Stimulated activated CD4-positive, alpha-beta T cell treated with anti-CD3 and anti-CD28 coated beads, Interleukin-12 subunit alpha, Interleukin-12 subunit beta, amount 100 ng/mL, for 4 hours (primary cell): ENCODE results near the gene SPPL3.

Experiments
- DNase-seq: peaks from one replicate; pipeline ENCODE4 v3.0.0-alpha.2; 2020

SPPL3 gene

DNA sequence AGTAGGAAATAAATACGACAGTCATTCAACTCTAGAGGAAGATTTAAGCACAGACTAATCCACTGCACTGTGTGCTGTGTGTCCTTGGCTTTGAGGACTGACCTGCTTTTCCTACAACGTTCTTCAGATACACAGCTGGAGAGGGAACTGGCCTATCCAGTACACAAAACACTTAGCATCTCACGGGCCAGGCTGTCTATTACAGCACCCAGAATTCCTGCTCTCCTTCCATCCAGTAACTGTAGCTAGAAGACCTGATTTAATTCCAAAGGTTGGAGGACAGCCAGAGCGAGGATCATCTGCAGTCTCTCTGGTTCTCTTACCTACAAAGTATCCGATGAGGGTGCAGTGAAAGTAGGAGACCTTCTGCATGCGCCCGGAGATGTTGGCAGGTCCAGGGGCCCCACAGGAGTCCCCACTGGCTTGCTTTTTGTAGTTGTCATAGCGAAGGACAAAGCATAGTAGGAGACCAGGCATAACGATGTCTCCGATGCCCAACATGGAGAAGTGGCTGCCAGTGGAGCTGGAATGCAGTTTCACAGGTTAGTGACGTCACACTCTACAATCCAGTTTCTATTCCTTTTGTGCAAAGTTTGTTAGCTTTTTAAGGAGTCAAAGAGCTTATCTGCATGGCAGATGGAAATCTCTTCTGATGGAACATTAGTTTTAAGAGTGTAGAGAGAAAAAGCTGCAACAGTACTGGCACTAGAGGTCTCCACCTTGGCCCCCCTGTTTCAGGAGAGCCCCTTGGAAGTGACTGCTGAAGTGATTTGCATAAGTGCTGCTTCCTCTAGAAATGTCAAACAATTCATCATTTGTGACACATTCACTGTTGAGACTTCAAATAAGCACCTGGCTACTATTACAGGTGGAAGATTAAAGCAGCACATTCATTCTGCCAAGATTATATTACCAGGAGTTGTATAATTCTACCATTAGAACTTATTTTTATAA, 136.8 kb downstream of the SPPL3 start:
- DNase-seq, result no peak

DNA sequence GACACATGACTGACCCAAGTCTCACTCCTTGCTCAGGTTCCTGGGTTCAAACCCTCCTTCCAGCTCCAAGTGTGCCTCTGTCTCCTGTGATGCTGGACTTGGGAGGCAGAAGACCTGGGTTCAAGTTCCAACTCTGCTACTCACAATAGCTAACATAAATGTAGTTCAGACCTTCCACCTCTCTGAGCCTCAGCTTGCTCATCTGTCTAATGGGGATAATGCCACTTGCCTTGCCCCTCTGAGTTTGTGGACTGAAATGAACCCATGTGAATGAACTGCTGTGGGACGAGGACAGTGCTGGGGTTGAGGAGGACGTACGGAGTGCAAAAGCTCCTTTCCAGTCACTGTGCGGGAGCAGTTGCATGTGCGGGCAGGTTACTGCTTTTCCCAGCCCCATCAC, 137.6 kb downstream of the SPPL3 start:
- no peak for DNase-seq

DNA sequence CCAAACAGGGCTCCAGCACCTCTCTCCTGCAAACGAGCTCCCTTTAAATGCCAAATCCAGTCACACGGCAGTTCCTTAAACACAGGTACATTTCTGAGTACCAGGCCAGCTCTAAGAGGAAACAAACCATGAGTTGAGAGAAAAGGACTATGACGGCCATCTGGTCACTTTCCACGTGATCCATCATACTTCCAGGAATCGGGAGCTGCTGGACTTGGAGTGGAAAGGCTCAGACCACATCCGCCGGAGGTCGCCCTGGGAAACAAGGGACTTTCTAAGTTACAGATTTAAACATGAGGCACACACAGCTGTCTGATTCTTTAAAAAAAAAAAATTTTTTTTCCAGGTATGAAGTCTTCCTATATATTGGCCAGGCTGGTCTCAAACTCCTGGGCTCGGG, 139.3 kb downstream of the SPPL3 start:
- no peak for DNase-seq

DNA sequence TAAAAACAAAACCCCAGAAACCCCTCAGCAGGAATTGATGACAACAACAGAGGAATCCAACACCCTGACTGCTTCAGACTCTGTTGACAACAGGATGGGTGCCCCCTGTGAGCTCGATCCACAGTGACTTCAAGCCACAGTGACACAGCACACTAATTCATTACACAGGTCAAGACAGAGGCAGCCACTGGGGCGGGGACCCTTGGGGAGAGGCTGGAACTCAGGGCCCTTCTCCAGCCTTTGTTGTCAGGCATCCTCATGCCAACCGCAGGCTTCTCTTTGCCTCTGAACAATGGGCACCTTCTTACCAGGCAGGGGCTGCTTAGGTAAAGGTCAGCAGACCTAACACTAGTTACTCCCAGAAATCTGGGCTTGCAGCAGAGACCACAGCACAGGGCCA, 140.9 kb downstream of the SPPL3 start:
- no peak for DNase-seq

DNA sequence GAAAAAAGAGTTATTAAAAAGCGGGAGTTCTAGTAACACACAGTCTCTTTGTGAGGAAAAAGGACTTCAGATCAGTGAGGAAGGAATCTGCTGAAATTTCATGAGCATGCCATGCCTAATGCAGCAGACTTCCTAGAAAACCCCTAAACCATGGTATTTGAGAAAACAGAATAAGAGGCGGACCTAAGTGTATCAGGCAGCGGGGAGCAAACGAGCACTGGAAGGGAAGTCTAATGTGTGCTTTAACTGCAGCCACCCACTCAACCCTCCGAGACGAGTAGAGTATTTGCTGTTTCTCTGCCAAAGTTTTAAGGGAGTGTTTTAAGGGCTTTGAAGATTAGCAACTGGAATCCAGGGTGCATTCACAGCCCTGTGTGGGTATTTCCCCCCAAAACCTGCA, 142.1 kb downstream of the SPPL3 start:
- no peak for DNase-seq

DNA sequence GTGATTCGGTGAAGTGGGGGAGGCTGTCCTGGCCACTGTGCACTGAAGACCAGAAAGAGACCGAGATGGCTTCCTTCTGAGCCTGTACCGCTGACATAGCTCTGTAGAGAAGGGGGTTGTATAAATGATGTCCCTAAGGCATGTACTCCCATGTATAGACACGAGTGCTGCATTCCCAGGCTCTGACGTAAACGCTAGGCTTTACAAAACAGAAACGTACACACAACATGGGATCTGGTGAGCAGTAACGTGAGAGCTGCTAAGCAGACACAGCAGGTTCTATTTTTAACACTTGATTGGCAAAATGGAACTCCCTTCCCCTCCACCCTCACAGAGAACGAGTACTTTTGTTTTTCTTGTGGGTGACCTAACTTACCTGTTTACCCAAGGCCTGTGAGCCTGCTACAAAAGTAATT, 142.6 kb downstream of the SPPL3 start:
- DNase-seq, result no peak

DNA sequence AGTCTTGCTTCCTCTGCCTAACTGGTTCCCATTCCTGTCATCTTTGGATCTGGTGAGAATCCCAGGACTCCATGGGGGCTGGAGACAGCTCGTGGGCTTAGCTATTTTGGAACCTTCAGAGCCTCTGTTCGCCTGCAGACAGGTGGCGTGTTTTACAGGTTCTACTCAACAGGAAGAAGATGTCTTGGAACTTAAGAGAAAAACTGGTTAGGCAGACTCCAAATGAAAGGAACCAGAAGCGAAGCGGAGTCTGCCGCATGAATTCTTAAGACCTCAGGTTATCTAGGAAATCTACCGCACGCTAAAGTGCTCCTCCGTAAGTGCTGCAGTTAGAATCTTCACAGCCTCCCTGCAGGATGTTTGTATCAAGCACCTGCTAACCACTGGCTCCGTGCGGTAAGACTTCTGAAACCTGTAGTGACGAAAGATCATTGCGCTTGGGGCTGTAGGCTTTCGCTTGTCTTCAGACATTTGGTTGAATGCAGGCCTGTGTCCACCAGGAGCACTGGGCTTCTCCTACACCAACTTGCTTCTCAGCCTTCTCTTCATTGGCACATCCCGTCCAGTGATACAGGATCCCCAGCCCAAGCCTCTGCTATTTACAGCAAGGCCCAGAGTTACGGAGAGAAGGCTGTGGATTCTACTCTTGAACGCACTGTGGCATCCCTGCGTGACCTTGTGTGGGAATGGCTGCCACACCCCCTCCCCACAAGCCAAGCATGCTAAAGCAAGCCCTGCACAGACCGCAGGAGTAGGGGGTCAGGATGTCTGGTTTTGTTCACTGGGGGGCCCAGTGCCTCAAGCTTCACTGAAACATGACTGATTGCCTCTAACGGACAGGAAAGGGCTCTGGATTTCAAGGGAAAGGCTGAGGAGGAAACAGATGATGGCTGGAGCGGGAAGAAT, 143.6 kb downstream of the SPPL3 start:
- DNase-seq, result no peak

DNA sequence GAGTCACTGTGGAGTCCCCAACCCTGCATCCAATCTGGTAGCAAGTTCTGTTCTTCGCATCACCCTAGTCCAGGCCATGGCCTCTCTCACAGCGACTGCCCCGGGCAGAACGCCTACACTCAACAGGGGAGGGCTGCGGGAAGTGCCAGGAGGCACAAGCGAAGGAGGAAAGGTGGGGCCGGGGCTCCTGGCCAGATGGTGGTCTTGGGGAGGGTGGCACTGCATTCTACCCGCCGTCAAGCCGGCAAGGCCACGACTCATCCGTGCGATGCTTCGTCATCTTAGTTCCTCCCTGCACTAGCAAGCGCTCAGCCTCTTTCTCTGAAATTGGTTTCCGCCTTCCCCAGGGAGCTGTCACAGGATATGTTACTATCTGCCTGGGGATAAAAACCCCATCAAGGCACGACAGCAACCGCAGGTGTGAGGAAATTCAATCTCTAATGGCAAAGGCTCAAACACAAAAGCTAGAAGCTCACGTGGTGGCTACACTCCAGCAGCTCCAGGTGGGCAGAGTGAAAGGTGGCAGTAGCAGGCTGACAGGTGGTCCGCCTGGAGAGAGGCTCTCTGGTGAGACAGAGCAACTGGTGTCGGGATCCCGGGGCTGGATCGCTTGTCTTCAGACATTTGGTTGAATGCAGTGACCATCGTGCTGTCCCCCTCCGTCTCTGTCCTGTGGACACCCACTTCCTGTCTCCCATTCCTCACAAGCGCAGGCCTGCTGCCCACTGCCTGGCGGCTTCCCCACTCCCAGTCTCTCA, 144.4 kb downstream of the SPPL3 start:
- DNase-seq, result no peak

DNA sequence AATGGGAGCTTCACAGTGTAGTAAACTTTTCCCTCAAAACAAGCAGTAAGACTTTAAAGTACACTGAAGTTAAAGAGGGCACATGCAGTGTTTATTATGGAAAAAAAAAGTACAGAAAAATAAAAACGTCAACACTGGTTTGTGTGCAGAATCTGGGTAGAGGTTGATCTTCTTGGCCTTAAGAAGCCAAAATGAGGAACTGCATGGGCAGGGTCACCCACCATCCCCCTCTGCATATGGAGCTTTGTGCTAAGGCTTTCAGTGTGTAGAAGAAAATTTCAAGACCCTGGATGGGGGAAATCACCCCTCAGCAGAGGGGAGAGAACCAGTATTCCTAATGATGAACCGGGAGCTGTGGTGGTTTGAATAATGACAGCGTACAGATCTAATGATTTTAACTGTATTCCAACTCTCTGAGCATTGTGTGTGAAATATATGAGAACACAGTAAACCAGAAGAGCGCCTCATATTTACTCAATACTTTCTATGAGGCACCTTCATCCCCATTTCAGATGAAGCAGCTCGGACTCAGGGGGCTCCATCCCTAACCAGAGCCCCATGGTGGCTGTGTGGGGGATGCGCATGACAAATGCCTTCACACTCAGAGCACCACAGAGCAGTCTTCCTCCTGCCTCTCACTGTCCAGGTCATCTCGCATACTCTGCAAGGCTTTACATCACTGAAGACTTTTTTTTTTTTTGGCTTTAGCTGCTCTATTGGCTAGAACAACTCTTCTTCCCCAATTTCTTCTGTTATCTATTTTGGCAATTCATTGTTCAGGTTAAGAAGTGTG, 145.2 kb downstream of the SPPL3 start:
- no peak for DNase-seq

DNA sequence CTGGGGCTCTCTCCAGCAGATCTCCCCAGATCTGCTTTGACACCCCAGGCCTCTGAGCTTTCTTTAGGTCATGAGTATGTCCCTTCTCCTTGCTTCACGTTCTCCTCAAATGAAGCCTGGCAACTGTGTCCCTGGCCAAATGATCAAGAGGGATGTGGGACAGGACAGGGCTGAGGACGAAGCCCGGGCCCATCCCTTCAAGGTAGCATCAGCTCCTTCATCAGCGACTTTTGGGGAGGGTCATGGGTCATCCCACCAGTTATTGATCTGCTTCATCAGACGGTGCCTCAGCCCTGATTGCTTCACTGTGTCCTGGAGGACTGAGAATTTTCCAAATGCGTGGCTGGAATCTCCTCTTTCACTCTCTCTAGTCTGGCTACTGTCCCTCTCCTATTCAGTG, 146.2 kb downstream of the SPPL3 start:
- DNase-seq, result no peak

DNA sequence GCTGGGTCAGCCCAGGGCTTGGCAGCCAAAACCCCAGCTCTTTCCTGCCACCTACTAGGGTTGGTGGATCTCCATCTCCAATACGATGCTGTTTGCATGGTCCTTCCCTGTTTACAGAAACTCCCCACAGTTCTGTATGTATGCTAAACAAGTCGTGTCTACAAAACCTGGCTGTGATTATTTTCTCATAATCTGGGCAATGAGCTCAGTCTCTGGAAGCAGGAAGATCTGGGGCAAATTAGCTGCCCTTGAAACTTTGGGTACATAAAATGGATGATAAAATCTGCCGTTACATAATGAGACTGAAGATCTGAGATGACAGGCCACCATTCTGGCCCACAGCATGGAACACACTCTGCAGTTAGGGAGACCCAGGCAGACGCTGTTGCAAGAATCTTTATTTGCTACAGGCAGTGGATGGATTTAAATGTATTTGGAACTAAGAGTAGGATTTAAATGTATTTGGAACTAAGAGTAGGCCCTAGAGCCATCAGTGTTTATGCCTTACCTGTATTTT, 146.9 kb downstream of the SPPL3 start:
- DNase-seq, result no peak

DNA sequence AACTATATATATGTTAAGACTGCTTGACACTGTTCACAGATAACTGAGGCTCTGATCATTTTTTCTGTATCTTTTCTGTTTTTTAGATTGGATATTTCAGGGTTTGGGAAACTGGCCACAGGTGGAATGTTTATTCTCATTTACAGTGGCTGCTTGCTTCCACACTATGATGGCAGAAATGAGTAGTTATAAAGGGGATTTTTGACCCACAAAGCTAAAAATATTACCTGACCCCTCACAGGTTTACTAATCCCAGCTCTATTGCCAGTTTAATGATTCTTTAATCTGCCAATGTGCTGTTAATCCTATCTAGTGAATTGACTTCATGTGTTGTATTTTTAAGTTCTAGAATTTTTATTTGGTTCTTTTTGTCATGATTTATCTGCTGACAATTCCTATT, 148.9 kb downstream of the SPPL3 start:
- DNase-seq, result no peak

DNA sequence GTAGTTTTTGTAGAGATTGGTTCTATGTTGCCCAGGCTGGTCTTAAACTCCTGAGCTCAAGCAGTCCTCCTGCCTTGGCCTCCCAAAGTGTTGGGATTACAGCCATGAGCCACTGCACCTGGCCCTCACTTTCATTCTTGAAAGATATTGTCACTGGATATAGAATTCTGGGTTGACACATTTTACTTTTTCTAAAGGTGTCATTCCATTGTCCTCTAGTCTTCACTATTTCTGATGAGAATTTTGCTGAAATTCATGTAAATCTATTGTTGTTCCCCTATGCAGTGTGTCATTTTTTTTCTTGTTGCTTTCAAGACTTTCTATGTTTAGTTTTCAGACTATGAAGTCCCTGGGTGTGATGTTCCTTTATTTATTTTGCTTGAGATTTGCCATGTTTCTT, 149.4 kb downstream of the SPPL3 start:
- DNase-seq, result no peak

DNA sequence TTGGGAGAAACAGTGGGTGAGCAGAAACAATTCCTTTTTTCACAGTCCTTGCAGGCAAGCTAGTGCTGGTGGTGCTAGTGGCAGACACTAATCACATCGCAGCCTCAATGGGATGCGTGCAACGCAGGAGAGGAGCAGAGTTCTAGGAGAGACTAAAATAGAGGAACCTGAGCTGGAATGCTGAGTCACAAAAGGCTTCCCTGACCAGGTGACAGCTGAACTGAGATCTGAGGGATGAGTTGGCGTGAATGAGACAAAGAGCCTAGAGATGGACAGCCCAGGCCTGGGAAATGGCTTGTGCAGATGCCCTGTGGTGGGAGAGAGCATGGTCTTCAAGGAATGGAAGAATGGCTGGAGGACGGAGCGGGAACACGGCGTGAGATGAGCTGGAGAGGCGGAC, 152.8 kb downstream of the SPPL3 start:
- no peak for DNase-seq

DNA sequence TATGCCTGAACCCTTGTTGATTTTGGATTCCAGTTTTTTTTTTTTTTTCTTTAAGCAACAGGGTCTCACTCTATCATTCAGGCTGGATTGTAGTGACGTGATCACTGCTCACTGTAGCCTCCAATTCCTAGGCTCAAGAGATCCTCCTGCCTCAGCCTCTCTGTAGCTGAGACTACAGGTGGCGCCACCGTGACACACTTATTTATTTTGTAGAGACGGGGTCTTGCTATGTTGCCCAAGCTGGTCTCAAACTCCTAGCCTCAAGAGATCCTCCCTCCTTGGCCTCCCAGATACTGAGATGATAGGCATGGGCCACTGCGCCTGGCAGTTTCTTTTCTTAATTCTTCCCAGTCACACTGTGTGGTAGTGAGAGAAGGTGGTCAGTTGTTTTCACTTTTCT, 153.4 kb downstream of the SPPL3 start:
- DNase-seq, result no peak

DNA sequence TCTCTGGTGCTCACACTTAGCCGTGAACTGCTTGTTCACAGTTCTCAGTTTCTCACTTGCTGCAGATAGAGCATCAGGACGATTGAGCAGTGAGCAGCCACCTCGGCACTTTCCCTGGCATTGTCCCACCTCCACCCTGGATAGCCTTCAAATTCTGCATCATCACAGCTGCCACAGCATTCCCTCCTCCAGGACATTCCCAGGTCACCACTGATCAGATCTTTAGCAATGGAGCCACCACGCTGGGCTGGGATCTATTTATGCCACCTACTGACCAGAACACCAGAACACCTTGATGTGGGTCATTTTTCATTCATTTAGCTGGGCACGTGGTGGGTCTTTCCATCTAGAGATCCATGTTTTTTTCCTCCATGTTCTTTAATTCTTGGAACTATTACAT, 154.9 kb downstream of the SPPL3 start:
- no peak for DNase-seq

DNA sequence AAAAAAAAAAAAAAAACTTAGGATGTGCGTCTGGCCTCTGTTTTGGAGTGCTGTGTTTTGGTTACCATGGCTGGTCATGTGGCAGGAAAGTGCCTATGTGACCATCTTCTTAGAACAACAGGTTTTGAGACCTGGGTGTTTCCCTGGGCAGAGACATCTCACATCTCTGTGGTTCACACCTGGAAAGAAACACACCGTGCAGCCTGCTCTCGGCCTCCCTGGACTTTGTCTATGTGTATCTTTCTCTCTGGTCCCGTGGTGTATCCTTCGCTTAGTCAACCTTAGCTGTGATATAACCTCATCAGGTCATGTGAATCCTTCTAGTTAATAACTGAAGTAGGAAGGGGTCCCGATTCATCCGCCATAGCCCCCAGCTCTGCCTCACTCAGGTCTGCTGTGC, 155.9 kb downstream of the SPPL3 start:
- DNase-seq, result no peak

DNA sequence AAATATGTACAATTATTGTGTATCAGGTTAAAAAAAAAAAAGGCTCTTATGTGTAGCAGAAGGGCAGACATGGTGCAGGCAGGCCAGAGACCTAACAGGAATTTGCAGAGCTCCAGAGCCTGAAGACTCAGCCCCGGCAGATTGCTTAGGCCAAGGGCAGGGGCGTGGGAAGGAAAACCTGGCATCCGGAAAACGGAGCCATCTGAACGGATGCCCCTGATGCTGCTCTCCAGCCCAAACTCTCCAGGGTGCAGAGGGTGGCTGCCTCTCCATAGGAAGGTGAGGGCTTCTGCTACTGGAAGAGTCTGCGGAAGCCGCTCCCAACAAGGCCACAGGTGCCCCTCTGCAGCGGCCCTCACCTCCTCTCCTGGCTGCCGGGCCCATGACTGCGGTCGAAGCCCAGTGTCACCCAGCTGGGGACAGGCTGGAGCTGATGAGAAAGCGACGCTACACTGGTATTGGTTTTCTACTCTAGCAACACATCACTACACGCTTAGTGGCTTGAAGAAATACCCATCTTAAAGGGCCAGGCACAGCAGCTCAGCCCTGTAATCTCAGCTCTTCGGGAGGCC, 159.2 kb downstream of the SPPL3 start:
- DNase-seq, result no peak

DNA sequence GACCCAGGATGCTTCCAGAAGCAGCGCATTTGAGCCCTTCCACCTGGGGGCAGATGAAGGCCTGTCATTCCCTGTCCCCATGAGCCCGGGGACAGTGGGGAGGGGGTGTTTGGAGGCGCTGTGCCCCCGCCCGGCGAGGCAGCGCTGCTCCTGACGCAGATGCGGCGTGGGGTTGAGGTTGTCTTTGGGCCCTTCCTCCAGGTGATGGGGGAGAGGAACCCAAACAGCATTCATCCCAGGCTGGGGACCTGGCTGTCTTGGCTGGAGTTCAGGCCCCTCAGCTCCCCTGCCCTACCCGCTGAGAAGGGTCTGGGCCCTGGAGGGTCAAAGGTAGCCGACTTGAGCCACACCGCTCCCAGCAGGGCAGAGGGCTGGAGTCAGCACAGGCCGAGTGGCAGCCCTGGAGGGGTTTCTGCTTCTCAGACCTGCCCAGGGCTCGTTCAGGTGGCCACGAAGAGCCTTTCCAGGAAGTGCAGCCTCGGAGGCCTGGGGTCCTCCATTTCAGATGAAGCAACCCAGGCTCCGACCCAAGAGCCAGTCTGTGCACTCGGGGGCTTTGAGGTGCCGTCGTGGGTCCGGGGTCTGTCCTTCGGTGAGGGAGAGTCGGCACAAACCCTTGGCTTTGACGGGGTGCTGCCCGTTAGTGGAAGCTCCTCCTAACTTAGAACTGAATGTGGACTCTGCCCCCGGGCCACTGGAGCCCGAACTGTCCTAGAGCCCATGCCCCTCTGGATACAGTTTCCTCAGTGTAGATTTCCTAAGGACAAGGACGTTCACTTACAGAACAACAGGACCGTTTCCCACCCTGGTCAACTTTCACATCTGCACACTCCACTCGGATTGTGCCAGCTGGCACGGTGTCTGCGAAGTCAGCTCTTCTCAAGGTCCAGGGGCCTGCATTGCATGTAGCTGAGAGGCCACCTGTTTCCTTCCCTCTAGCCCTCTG, 162.4 kb downstream of the SPPL3 start:
- no peak for DNase-seq

DNA sequence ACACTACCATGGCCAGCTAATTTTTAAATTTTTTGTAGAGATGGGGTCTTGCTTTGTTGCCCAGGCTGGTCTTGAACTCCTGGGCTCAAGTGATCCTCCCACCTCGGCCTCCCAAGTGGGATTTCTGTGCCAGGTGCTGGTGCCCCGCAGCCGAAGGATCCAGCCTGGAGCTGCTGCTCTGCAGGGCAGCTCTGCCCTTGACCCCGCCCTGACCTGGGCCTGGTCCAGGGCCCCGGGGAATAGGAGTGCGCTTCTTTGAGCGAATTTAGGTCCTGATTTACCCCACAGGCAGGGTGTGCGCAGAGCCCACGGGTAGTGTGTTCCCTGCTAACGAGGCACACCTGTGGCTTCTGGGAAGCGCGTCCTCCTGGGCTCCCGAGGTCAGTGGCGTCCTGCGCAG, 163.3 kb downstream of the SPPL3 start:
- no peak for DNase-seq
